Esophagus squamous epithelium (tissue), 4 donors: Measurements from ENCODE around the gene GPAT3.
"Not testable (repeated sequence)": the region's sequence is repeated elsewhere in the genome, so short reads cannot be mapped to it uniquely, and the experiment has no call there.

ENCODE experiments used
- CTCF ChIP-seq, 6 experiments: fragments of 450-650 bp in 4 of 6; fragments of 200-600 bp in 2 of 6; sonication (generic) in 2 of 6; IDR thresholded peaks; one replicate each; pipeline ENCODE4 v1.5.1; 2016 to 2019; ENCODE audit warnings: antibody characterized with exemption in 6 of 6, mild to moderate bottlenecking in 4 of 6, moderate library complexity in 4 of 6
- POLR2A ChIP-seq, 4 donors: fragments of 450-650 bp; IDR thresholded peaks; one replicate each; pipeline ENCODE4 v1.6.1; 2017; ENCODE audit warnings: antibody characterized with exemption in 4 of 4, mild to moderate bottlenecking in 4 of 4, moderate library complexity in 3 of 4

GRCh38 chr4:83509156-83509585 is 26.7 kb upstream of the GPAT3 start:
- TF ChIP-seq CTCF (IDR thresholded peaks at IDR 0.05), result peak; percentile 33 to 89 (median 78)
- not testable (repeated sequence) for TF ChIP-seq POLR2A (IDR thresholded peaks at IDR 0.05)
